HepG2 (cell line): ENCODE results near the gene NNMT. TPM values are rescaled to one million over a fixed set of nuclear protein-coding genes. Genes with fewer than 3 reads are reported as not detected.
A peak's percentile ranks its signal among the peaks of the same experiment; 100 is the strongest.

ENCODE experiments used
- ATAC-seq: fragments of 200-7000 bp; cut with Tn5 transposase; 3 replicates; pipeline ENCODE4 v1.9.1; 2020; ENCODE audit warnings: mild to moderate bottlenecking, moderate library complexity
- BruUV-seq: library from RNA; stranded (reverse); fragments of 400-500 nt; replicated peaks from 2 replicates; lab custom pipeline; 2021; lab: Mats Ljungman, UMichigan
- CTCF ChIA-PET: fragments of 300-600 bp; formaldehyde crosslinking; extraction: SDS; loops from one replicate; lab custom pipeline; 2021; ENCODE audit warnings: low total read pairs, inconsistent platforms, low intra/inter-chr PET ratio; lab: Yijun Ruan, JAX
- POLR2A ChIA-PET: fragments of 350-600 bp; sonication (Branson Sonifier 250); formaldehyde crosslinking; loops from one replicate; lab custom pipeline; 2020; ENCODE audit warnings: antibody characterized with exemption, inconsistent platforms; lab: Yijun Ruan, JAX
- DNase-seq: peaks from one replicate; pipeline ENCODE4 v3.0.0-alpha.2; 2015; ENCODE audit warnings: low spot score
- FAIRE-seq: peaks from 3 replicates; lab custom pipeline; 2011; peaks lifted over from hg19 to GRCh38; lab: Jason Lieb, UNC
- H2AFZ ChIP-seq: one replicate; pipeline ENCODE4 v1.6.1; 2011; ENCODE audit warnings: low read length, inconsistent platforms
- H3K27ac ChIP-seq: fragments of 300-600 bp; 3 replicates; pipeline ENCODE4 v1.8.0; 2011; ENCODE audit warnings: mixed run types, mild to moderate bottlenecking, mixed read lengths, low read length, inconsistent platforms; ENCODE audit not compliant: insufficient read depth; ENCODE audit errors: extremely low read length
- H3K27me3 ChIP-seq, 2 experiments: fragments of 200-600 bp in 1 of 2; 2 replicates in 1 of 2; 3 replicates in 1 of 2; pipeline versions ENCODE4 v1.6.0 to v1.8.0; 2011; ENCODE audit warnings: low read length in 2 of 2, mild to moderate bottlenecking in 2 of 2, moderate library complexity in 2 of 2, inconsistent platforms in 1 of 2; ENCODE audit not compliant: insufficient read depth in 2 of 2, control insufficient read depth in 1 of 2
- H3K36me3 ChIP-seq, 2 experiments: fragments of 200-600 bp in 1 of 2; replicated peaks in 1 of 2; 2 replicates in 1 of 2; 3 replicates in 1 of 2; pipeline versions ENCODE4 v1.5.1 to v1.8.0; 2011; ENCODE audit warnings: low read length in 2 of 2, inconsistent platforms in 1 of 2; ENCODE audit not compliant: insufficient read depth in 2 of 2, control insufficient read depth in 1 of 2
- H3K4me1 ChIP-seq: 2 replicates; pipeline ENCODE4 v1.5.1; 2012; ENCODE audit warnings: low read length, inconsistent platforms; ENCODE audit not compliant: insufficient read depth
- H3K4me2 ChIP-seq: 2 replicates; pipeline ENCODE4 v1.6.0; 2011; ENCODE audit warnings: low read depth, low read length, inconsistent platforms
- H3K4me3 ChIP-seq, 3 experiments: fragments of 200-600 bp in 1 of 3; sonication (generic), shearing (Covaris generic) in 1 of 3; replicated peaks in 1 of 3; 2 replicates each; pipeline ENCODE4 v1.5.1; 2011 to 2016; ENCODE audit warnings: low read length in 3 of 3, inconsistent platforms in 2 of 3, low read depth in 2 of 3, mild to moderate bottlenecking in 2 of 3, control low read depth in 1 of 3, mixed read lengths in 1 of 3; ENCODE audit not compliant: insufficient read depth in 1 of 3
- H3K79me2 ChIP-seq: one replicate; pipeline ENCODE4 v1.6.1; 2011; ENCODE audit warnings: low read length, inconsistent platforms; ENCODE audit not compliant: insufficient read depth
- H3K9ac ChIP-seq: 2 replicates; pipeline ENCODE4 v1.6.0; 2011; ENCODE audit warnings: mild to moderate bottlenecking, low read depth, low read length, inconsistent platforms; ENCODE audit not compliant: insufficient read depth
- H3K9me3 ChIP-seq: 2 replicates; pipeline ENCODE4 v1.5.1; 2012; ENCODE audit warnings: mild to moderate bottlenecking, low read length
- H4K20me1 ChIP-seq: 2 replicates; pipeline ENCODE4 v1.6.0; 2011; ENCODE audit warnings: inconsistent platforms, mild to moderate bottlenecking, low read length, moderate library complexity; ENCODE audit not compliant: insufficient read depth
- CCAR2 ChIP-seq: fragments of 200-400 bp; formaldehyde crosslinking; optimal IDR thresholded peaks from 2 replicates; pipeline ENCODE3; 2018; ENCODE audit warnings: low read depth, mild to moderate bottlenecking, low read length, moderate library complexity
- HDAC6 ChIP-seq: fragments of 200-600 bp; sonication (generic); IDR thresholded peaks from 2 replicates; pipeline ENCODE4 v1.7.0; 2017; ENCODE audit warnings: mild to moderate bottlenecking, antibody characterized with exemption, low read length, low read depth
- JDP2 ChIP-seq: sonication (generic); formaldehyde crosslinking; IDR thresholded peaks from 2 replicates; pipeline ENCODE4 v1.8.1; 2022; ENCODE audit warnings: missing genetic modification reagents, borderline replicate concordance
- PAX8 ChIP-seq: sonication (generic); formaldehyde crosslinking; IDR thresholded peaks from 2 replicates; pipeline ENCODE4 v1.8.0; 2022; ENCODE audit warnings: mild to moderate bottlenecking, missing genetic modification reagents, borderline replicate concordance
- RARA ChIP-seq: IDR thresholded peaks from 2 replicates; pipeline ENCODE4 v1.6.1; 2016; ENCODE audit warnings: missing genetic modification reagents, missing compliant biosample characterization
- SMC3 ChIP-seq: IDR thresholded peaks from 2 replicates; pipeline ENCODE4 v1.6.1; 2011; ENCODE audit warnings: low read length, improper control_type of control experiment
- STAG1 ChIP-seq: sonication (generic); formaldehyde crosslinking; IDR thresholded peaks from 2 replicates; pipeline ENCODE4 v1.4.0; 2020; ENCODE audit warnings: missing genetic modification reagents
- STAT6 ChIP-seq: sonication (generic); formaldehyde crosslinking; IDR thresholded peaks from 2 replicates; pipeline ENCODE4 v1.4.0; 2020; ENCODE audit warnings: missing genetic modification reagents, mild to moderate bottlenecking, borderline replicate concordance
- THAP7 ChIP-seq: sonication (generic); formaldehyde crosslinking; IDR thresholded peaks from 2 replicates; pipeline ENCODE4 v1.8.1; 2023; ENCODE audit warnings: mild to moderate bottlenecking, missing genetic modification reagents
- ZNF484 ChIP-seq: sonication (generic); formaldehyde crosslinking; IDR thresholded peaks from 2 replicates; pipeline ENCODE4 v1.5.1; 2020; ENCODE audit warnings: mild to moderate bottlenecking, low read depth, missing genetic modification reagents, borderline replicate concordance
- WGBS: methylation state at CpG from one replicate; pipeline ENCODE4 v1.1.6; 2017; ENCODE audit warnings: low lambda C conversion rate; 5-methylcytosine and 5-hydroxymethylcytosine counted together
- in situ Hi-C: cut with HindIII; loops from 2 replicates; pipeline ENCODE4 v1.10.0; 2017; ENCODE audit warnings: low pct_unique_long_range_greater_than_20kb; ENCODE audit not compliant: extremely low pct_ligation_motif_present
- intact Hi-C: fragments of 100-400 bp; cut with micrococcal nuclease; formaldehyde crosslinking; loops from one replicate; pipeline ENCODE4 v1.10.0; 2022; ENCODE audit not compliant: unreplicated experiment
- polyA plus RNA-seq, 8 experiments: library from polyadenylated mRNA; depleted of rRNA in 3 of 8; stranded (reverse) in 7 of 8; unstranded in 1 of 8; fragments of >200 nt; fragmentation: Illumina TruSeq in 4 of 8; extraction: Trizol in 4 of 8; gene quantifications; 2 replicates each; pipeline versions ENCODE4 v1.2.1 to v1.2.3, GENCODE V29; 2011 to 2016; ENCODE audit warnings: low read depth in 4 of 8, missing spikeins in 1 of 8, mixed read lengths in 1 of 8; ENCODE audit not compliant: insufficient read depth in 1 of 8
- total RNA-seq, 5 experiments: library from RNA; depleted of rRNA; stranded (reverse); fragments of >200 nt; fragmentation: Illumina TruSeq; extraction: Trizol; gene quantifications; 2 replicates each; pipeline ENCODE4 v1.2.3, GENCODE V29; 2016; ENCODE audit warnings: low read depth in 1 of 5

The NNMT gene
- total and polyA plus RNA-seq, 2 of the 13 experiments (the other 11 are each of a cell fraction or from before 2014, with no cell fraction given), result 0.13 TPM; not detected in 1

GRCh38 chr11:114317787-114318137 lies 21.6 kb downstream of the NNMT start:
- H3K9ac ChIP-seq, result no peak overlapping the region
- H3K4me3 ChIP-seq, result no peak overlapping the region
- H2AFZ ChIP-seq, result no peak overlapping the region
- CTCF ChIA-PET, result no interaction called here
- H3K4me1 ChIP-seq, result peaks cover 15% of the 10 kb centered on the region
- no peaks in the 10 kb centered on the region for H3K36me3 ChIP-seq
- peaks cover 5 to 77% of the 10 kb centered on the region in 2 experiments; a peak in 3 of 5 replicates for H3K27me3 ChIP-seq
- BruUV-seq, result no TSS peak
- ATAC-seq (no peak), DNase-seq (no peak)
- 7% methylated on average over 5 of the region's 5 CpGs for WGBS
- peaks cover 14% of the 10 kb centered on the region for H4K20me1 ChIP-seq
- no peak overlapping the region for H3K4me2 ChIP-seq
- in situ Hi-C loops, result no loop called here
- TF ChIP-seq JDP2 (CRISPR knock-in tag), result no peak
- TF ChIP-seq SMC3, result peak; percentile 10; the same call in 1 of the 2 replicates
- no peak for TF ChIP-seq CCAR2
- TF ChIP-seq RARA (CRISPR knock-in tag), result no peak
- no peak for TF ChIP-seq STAT6 (CRISPR knock-in tag)
- TF ChIP-seq HDAC6, result no peak
- TF ChIP-seq THAP7 (CRISPR knock-in tag), result no peak
- TF ChIP-seq ZNF484, result no peak
- TF ChIP-seq PAX8, result no peak
- peak; percentile 33 for TF ChIP-seq STAG1 (CRISPR knock-in tag)
- TF ChIP-seq, all 625 proteins: peak for 2
- Histone ChIP-seq H3K79me2 (no peaks in the 10 kb centered on the region), H3K9me3 (no peaks in the 10 kb centered on the region), H3K27ac (no peak overlapping the region)
- POLR2A ChIA-PET, result no interaction called here
- intact Hi-C loops, result no loop called here
- no peak for FAIRE-seq
